CD4-positive, CD25-positive, alpha-beta regulatory T cell (primary cell): Measurements from ENCODE around the gene RIMOC1. TPM values are rescaled to one million over a fixed set of nuclear protein-coding genes. Genes with fewer than 3 reads are reported as not detected.
A peak's percentile ranks its signal among the peaks of the same experiment; 100 is the strongest.

Experiments used
- ATAC-seq, 2 donors: fragments of 150-1000 bp; cut with Tn5 transposase; one replicate each; pipeline ENCODE4 v1.10.0; 2021; ENCODE audit warnings: low read depth in 2 of 2, moderate number of reproducible peaks in 2 of 2, moderate library complexity in 1 of 2
- DNase-seq, 3 donors: peaks; one replicate each; pipeline versions ENCODE4 v3.0.0 to v3.0.0-alpha.2; 2012 to 2022; ENCODE audit warnings: mixed read lengths in 1 of 3
- H3K27ac ChIP-seq: one replicate; pipeline ENCODE4 v1.7.0; 2013; ENCODE audit warnings: mild to moderate bottlenecking, low read length; ENCODE audit not compliant: insufficient read depth, poor library complexity, severe bottlenecking
- H3K27me3 ChIP-seq: one replicate; pipeline ENCODE4 v1.7.0; 2013; ENCODE audit warnings: low read length; ENCODE audit not compliant: control insufficient read depth, insufficient read depth
- H3K36me3 ChIP-seq: one replicate; pipeline ENCODE4 v1.7.0; 2013; ENCODE audit warnings: mild to moderate bottlenecking, low read length, moderate library complexity; ENCODE audit not compliant: control insufficient read depth, insufficient read depth
- H3K4me1 ChIP-seq: 2 replicates; pipeline ENCODE4 v1.7.0; 2013; ENCODE audit warnings: mild to moderate bottlenecking, low read length; ENCODE audit not compliant: insufficient read depth, control insufficient read depth, poor library complexity, severe bottlenecking
- H3K4me3 ChIP-seq: one replicate; pipeline ENCODE4 v1.7.0; 2013; ENCODE audit warnings: low read depth, mild to moderate bottlenecking, low read length, moderate library complexity
- H3K9me3 ChIP-seq, 2 experiments: 1 replicate in 1 of 2; 2 replicates in 1 of 2; pipeline ENCODE4 v1.7.0; 2013; ENCODE audit warnings: low read length in 2 of 2, mild to moderate bottlenecking in 1 of 2, moderate library complexity in 1 of 2; ENCODE audit not compliant: control insufficient read depth in 2 of 2
- H3K27ac Mint-ChIP-seq, 3 donors: one replicate each; pipeline ENCODE4 v1.8.0; 2020 to 2022; ENCODE audit warnings: mild to moderate bottlenecking in 3 of 3, mixed read lengths in 3 of 3, moderate library complexity in 2 of 3
- H3K27me3 Mint-ChIP-seq: one replicate; pipeline ENCODE4 v1.8.0; 2022; ENCODE audit warnings: mild to moderate bottlenecking, mixed read lengths
- H3K36me3 Mint-ChIP-seq: one replicate; pipeline ENCODE4 v1.8.0; 2020; ENCODE audit warnings: mixed read lengths
- H3K4me1 Mint-ChIP-seq, 4 donors: one replicate each; pipeline ENCODE4 v1.8.0; 2020 to 2022; ENCODE audit warnings: mixed read lengths in 4 of 4, mild to moderate bottlenecking in 1 of 4
- H3K4me3 Mint-ChIP-seq, 4 donors: one replicate each; pipeline ENCODE4 v1.8.0; 2020 to 2022; ENCODE audit warnings: mild to moderate bottlenecking in 4 of 4, mixed read lengths in 4 of 4, moderate library complexity in 3 of 4
- H3K9me3 Mint-ChIP-seq, 7 donors: one replicate each; pipeline ENCODE4 v1.8.0; 2020 to 2022; ENCODE audit warnings: mixed read lengths in 7 of 7, mild to moderate bottlenecking in 3 of 7, moderate library complexity in 2 of 7
- polyA plus RNA-seq, 4 donors: library from polyadenylated mRNA; unstranded; fragments of 300-500 nt; fragmentation: Illumina TruSeq; gene quantifications; one replicate each; pipeline ENCODE4 v1.2.3, GENCODE V29; 2021
- total RNA-seq: library from RNA; stranded (reverse); gene quantifications from one replicate; pipeline ENCODE4 v1.2.3, GENCODE V29; 2022

The RIMOC1 gene
- total and polyA plus RNA-seq, 5 donors from 2014 or later, result 11.2 to 13.7 (median 12.1) TPM

DNA sequence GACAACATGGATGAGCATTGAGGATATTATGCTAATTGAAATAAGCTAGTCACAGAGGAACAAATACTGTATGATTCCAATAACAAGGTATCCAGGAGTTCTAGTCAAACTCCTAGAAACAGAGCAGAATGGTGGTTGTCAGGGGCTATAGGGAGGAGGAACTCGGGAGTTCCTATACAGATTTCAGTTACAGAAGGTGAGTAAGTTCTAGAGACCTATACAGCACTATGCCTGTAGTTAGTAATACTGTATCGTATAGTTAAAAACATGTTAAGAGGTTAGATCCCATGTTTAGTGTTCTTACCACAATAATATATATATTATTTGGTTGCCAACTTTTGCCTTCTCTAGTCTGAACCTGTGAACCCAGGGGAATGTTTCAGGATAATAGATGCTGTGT, 26.0 kb upstream of the RIMOC1 start:
- Histone ChIP-seq H3K9me3 (no peaks in the 10 kb centered on the region), H3K4me3 (no peak overlapping the region), H3K27me3 (peaks cover 2% of the 10 kb centered on the region), H3K27ac (no peak overlapping the region), H3K4me1 (no peaks in the 10 kb centered on the region), H3K36me3 (no peaks in the 10 kb centered on the region)
- Mint-ChIP-seq H3K4me1 (peaks cover 0 to 6% (median 2%) of the 10 kb centered on the region in 4 donors), H3K9me3 (peaks cover 0 to 1% (median 0%) of the 10 kb centered on the region in 7 donors), H3K4me3 (no peak overlapping the region), H3K27ac (no peak overlapping the region), H3K27me3 (peaks cover 23% of the 10 kb centered on the region), H3K36me3 (no peaks in the 10 kb centered on the region)
- no peak for DNase-seq
- ATAC-seq, result no peak

DNA sequence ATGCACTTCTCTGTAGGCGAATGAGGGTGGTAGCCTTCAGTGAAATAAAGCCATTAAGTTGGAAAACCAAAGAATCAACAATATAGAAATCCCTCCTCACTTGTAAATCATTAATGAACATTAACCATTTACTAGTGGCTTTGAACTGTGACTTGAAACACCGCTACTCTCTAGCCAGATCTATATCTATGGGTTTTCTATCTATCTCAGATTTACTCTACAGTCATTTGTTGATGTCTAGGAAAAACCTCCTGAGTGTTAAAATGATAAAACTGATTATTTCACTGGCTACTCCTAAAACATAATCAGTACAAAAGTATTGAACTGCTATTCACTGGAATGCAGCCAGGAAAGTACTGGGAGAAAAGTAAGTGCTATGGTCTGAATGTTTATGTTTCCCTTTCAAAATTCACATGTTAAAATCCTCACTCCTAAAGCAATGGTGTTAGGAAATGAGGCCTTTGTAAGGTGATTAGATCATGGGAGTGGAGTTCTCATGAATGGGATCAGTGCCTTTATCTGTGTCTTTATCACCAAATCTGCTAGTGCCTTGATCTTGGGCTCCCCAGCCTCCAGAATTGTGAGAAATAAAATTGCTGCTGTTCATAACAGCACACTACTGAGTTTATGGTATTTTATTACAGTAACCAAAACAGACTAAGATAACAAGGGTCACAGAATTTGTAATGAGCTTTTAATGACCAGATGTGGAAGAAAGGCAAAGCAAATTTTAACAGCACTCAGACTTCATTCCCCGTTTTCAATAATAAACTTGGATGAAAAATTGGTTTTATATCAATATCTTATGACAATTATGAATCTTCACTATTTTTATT, 25.3 kb upstream of the RIMOC1 start:
- DNase-seq (no peak), ATAC-seq (no peak)
- Histone ChIP-seq H3K4me3 (no peak overlapping the region), H3K4me1 (no peaks in the 10 kb centered on the region), H3K27me3 (peaks cover 2% of the 10 kb centered on the region), H3K9me3 (no peaks in the 10 kb centered on the region), H3K36me3 (no peaks in the 10 kb centered on the region), H3K27ac (no peak overlapping the region)
- Mint-ChIP-seq H3K36me3 (no peaks in the 10 kb centered on the region), H3K9me3 (peaks cover 0 to 1% (median 0%) of the 10 kb centered on the region in 7 donors), H3K4me1 (peaks cover 0 to 6% (median 2%) of the 10 kb centered on the region in 4 donors), H3K27me3 (peaks cover 26% of the 10 kb centered on the region), H3K27ac (no peak overlapping the region), H3K4me3 (no peak overlapping the region)

DNA sequence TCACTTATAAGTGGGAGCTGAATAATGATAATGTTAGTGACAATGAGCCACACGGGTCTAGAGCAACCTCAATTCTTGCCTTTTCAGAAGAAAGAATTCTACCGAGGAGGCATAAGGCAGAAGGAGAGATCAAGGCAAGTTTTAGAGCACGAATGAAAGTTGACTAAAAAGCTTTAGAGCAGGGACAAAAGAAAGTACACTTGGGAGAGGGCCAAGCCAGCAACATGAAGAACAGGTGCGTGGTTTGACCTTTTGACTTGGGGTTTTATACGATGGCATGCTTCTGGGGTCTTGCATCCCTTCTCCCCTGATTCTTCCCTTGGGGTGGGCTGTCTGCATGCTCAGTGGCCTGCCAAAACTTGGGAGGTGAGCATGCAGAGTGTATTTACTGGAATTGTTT, 21.4 kb upstream of the RIMOC1 start:
- Mint-ChIP-seq H3K36me3 (no peaks in the 10 kb centered on the region), H3K4me3 (no peak overlapping the region), H3K27me3 (peaks cover 37% of the 10 kb centered on the region), H3K4me1 (no peaks in the 10 kb centered on the region), H3K9me3 (peaks cover 0 to 1% (median 0%) of the 10 kb centered on the region in 7 donors), H3K27ac (peak overlapping the region in 1 of 3 donors; percentile 69)
- DNase-seq (no peak), ATAC-seq (no peak)
- no peaks in the 10 kb centered on the region for H3K4me1 ChIP-seq
- no peak overlapping the region for H3K4me3 ChIP-seq
- H3K36me3 ChIP-seq, result no peaks in the 10 kb centered on the region
- H3K9me3 ChIP-seq, result no peaks in the 10 kb centered on the region
- H3K27me3 ChIP-seq, result peaks cover 2% of the 10 kb centered on the region
- H3K27ac ChIP-seq, result no peak overlapping the region

DNA sequence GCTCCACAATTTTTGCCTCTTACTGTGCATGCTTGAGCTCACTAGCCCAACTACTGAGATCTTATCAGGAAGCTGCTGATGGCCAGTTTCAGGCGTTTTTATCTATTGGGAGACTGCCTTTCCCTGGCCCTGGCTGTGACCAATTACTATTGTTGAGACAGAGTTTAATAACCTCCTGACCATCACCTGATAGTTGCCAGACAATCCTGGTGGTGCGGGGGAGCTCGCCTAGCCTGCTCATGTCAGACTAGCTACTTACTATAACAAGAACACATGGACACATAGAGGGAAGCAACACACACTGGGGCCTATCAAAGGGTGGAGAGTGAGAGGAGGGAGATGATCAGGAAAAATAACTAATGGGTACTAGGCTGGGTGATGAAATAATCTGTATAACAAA, 20.9 kb upstream of the RIMOC1 start:
- DNase-seq (no peak), ATAC-seq (no peak)
- Mint-ChIP-seq H3K36me3 (no peaks in the 10 kb centered on the region), H3K4me1 (no peaks in the 10 kb centered on the region), H3K9me3 (peaks cover 0 to 1% (median 0%) of the 10 kb centered on the region in 7 donors), H3K27me3 (peaks cover 38% of the 10 kb centered on the region), H3K27ac (no peak overlapping the region), H3K4me3 (no peak overlapping the region)
- H3K36me3 ChIP-seq, result no peaks in the 10 kb centered on the region
- peaks cover 6% of the 10 kb centered on the region for H3K27me3 ChIP-seq
- H3K27ac ChIP-seq, result no peak overlapping the region
- H3K4me1 ChIP-seq, result no peaks in the 10 kb centered on the region
- no peaks in the 10 kb centered on the region for H3K9me3 ChIP-seq
- H3K4me3 ChIP-seq, result no peak overlapping the region

DNA sequence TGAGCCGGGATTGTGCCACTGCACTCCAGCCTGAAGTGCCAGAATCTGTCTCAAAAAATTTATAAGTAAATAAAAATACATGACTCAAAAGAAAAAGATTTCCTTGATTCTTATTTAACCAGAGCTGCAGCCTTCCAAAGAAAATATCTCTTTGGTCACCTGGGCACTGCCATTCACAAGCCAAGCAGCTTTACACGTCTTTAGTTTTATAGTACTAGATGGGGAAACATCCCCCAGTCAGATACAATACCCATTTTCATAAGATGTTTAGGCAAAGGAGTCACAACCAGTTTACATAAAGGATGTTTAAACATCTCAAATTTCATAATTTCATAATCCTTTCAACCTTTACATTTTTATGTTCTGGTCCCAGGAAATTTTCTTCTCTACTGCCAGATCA, 20.2 kb upstream of the RIMOC1 start:
- Mint-ChIP-seq H3K4me1 (no peaks in the 10 kb centered on the region), H3K27ac (no peak overlapping the region), H3K27me3 (peaks cover 42% of the 10 kb centered on the region)

DNA sequence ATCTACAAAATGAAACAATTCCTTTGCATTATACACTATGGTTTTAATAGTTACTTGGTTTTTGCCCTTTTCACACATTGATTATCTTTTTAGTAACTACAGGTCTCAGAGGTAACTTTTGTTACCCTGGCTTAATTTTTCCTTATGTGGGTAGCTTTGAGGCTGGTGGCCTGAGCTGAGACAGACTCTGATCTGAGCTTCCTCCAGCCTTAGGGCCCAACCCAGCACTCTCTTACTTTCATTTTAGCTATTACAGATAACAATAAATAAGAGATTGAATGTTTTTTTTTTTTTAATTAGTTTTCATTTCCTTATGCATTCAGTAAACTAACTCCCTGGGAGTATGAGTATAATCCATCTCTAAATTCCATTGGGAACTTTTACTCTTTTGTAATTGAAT, 18.9 kb upstream of the RIMOC1 start:
- H3K36me3 ChIP-seq, result no peaks in the 10 kb centered on the region

More for the DNA sequence above, 20.2 kb upstream of the RIMOC1 start:
- Histone ChIP-seq H3K36me3 (no peaks in the 10 kb centered on the region), H3K27me3 (peaks cover 4% of the 10 kb centered on the region), H3K27ac (no peak overlapping the region), H3K4me3 (no peak overlapping the region), H3K4me1 (no peaks in the 10 kb centered on the region), H3K9me3 (no peaks in the 10 kb centered on the region)
- ATAC-seq (no peak), DNase-seq (no peak)
- Mint-ChIP-seq H3K4me3 (no peak overlapping the region), H3K36me3 (no peaks in the 10 kb centered on the region), H3K9me3 (peaks cover 0 to 1% (median 0%) of the 10 kb centered on the region in 7 donors)

DNA sequence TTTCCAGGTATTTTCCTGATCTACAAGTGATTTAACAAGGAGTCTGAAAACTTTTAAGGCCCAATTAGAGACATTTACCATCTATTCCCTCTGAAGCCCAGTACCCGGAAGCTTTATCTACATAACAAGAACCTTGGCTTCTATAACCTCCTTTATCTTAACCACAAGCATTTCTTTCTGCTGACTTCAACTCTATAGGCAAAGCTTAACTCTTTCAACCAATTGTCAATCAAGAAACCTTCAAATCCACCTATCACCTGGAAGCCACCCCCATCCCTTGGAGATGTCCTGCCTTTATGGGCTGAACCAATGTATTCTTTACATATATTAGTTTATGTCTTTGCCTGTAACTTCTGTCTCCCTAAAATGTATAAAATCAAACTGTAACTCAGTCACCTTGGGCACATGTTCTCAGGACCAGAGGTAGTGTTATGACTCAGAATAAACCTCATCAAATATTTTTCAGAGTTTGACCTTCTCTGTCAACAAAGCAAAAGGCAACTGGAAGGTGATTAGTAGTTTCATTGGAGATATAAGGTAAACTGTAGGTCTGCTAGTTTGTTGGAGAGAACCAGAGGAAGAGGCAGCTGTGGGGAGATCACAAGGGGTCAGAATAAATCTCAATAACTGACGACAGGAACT, 13.0 kb upstream of the RIMOC1 start:
- H3K27me3 Mint-ChIP-seq, result peaks cover 46% of the 10 kb centered on the region

More for the DNA sequence above, 18.9 kb upstream of the RIMOC1 start:
- H3K27me3 ChIP-seq, result peaks cover 4% of the 10 kb centered on the region
- H3K27ac ChIP-seq, result no peak overlapping the region
- H3K4me1 ChIP-seq, result no peaks in the 10 kb centered on the region
- H3K4me3 ChIP-seq, result no peak overlapping the region
- Mint-ChIP-seq H3K4me1 (no peaks in the 10 kb centered on the region), H3K27ac (no peak overlapping the region), H3K9me3 (peaks cover 0 to 1% (median 0%) of the 10 kb centered on the region in 7 donors), H3K27me3 (peaks cover 37% of the 10 kb centered on the region), H3K36me3 (no peaks in the 10 kb centered on the region), H3K4me3 (no peak overlapping the region)
- no peaks in the 10 kb centered on the region for H3K9me3 ChIP-seq
- no peak for ATAC-seq
- no peak for DNase-seq

More for the DNA sequence above, 13.0 kb upstream of the RIMOC1 start:
- no peaks in the 10 kb centered on the region for H3K4me1 ChIP-seq
- Mint-ChIP-seq H3K4me1 (peaks cover 0 to 8% (median 5%) of the 10 kb centered on the region in 4 donors), H3K36me3 (no peaks in the 10 kb centered on the region), H3K4me3 (no peak overlapping the region), H3K9me3 (peaks cover 0 to 3% (median 0%) of the 10 kb centered on the region in 7 donors), H3K27ac (peak overlapping the region in 1 of 3 donors; percentile 6)
- H3K4me3 ChIP-seq, result no peak overlapping the region
- no peaks in the 10 kb centered on the region for H3K9me3 ChIP-seq
- H3K27me3 ChIP-seq, result peaks cover 7% of the 10 kb centered on the region
- DNase-seq, result peak in 1 of 3 donors; percentile 59
- H3K36me3 ChIP-seq, result no peaks in the 10 kb centered on the region
- no peak for ATAC-seq
- H3K27ac ChIP-seq, result no peak overlapping the region
